CD4-positive, alpha-beta memory T cell (primary cell): Measurements from ENCODE around the gene CEACAM6. TPM values are rescaled to one million over a fixed set of nuclear protein-coding genes. Genes with fewer than 3 reads are reported as not detected.
A peak's percentile ranks its signal among the peaks of the same experiment; 100 is the strongest.
"Not testable (repeated sequence)": the region's sequence is repeated elsewhere in the genome, so short reads cannot be mapped to it uniquely, and the experiment has no call there.

Experiments
- CTCF ChIA-PET: fragments of 350-600 bp; sonication (Branson Sonifier 250); formaldehyde crosslinking; loops from one replicate; lab custom pipeline; 2021; ENCODE audit warnings: inconsistent platforms; ENCODE audit not compliant: partially characterized antibody; lab: Charles Lee
- POLR2A ChIA-PET: fragments of 350-600 bp; sonication (Branson Sonifier 250); formaldehyde crosslinking; loops from one replicate; lab custom pipeline; 2021; ENCODE audit not compliant: partially characterized antibody; lab: Charles Lee
- DNase-seq, 5 donors: peaks; one replicate each; pipeline versions ENCODE4 v3.0.0 to v3.0.0-alpha.2; 2020 to 2022; ENCODE audit warnings: mixed read lengths in 1 of 5
- H3K27ac ChIP-seq: one replicate; pipeline ENCODE4 v1.7.0; 2013; ENCODE audit warnings: low read depth, low read length
- H3K27me3 ChIP-seq: 2 replicates; pipeline ENCODE4 v1.7.0; 2013; ENCODE audit warnings: mild to moderate bottlenecking, low read length, moderate library complexity; ENCODE audit not compliant: insufficient read depth
- H3K36me3 ChIP-seq: 2 replicates; pipeline ENCODE4 v1.7.0; 2013; ENCODE audit warnings: mild to moderate bottlenecking, low read length, moderate library complexity; ENCODE audit not compliant: insufficient read depth
- H3K4me1 ChIP-seq: 2 replicates; pipeline ENCODE4 v1.7.0; 2013; ENCODE audit warnings: mild to moderate bottlenecking, low read length, moderate library complexity; ENCODE audit not compliant: insufficient read depth
- H3K4me3 ChIP-seq, 2 donors: one replicate each; pipeline ENCODE4 v1.7.0; 2013; ENCODE audit warnings: low read length in 2 of 2, mild to moderate bottlenecking in 1 of 2
- H3K9me3 ChIP-seq, 2 donors: one replicate each; pipeline ENCODE4 v1.7.0; 2013; ENCODE audit warnings: low read length in 2 of 2, control low read depth in 1 of 2; ENCODE audit not compliant: control insufficient read depth in 1 of 2
- H3K27ac Mint-ChIP-seq, 7 donors: one replicate each; pipeline ENCODE4 v1.8.0; 2020 to 2021; ENCODE audit warnings: mixed read lengths in 7 of 7, mild to moderate bottlenecking in 6 of 7, inconsistent platforms in 3 of 7, moderate library complexity in 3 of 7
- H3K27me3 Mint-ChIP-seq, 2 donors: one replicate each; pipeline ENCODE4 v1.8.0; 2020 to 2021; ENCODE audit warnings: mixed read lengths in 2 of 2
- H3K36me3 Mint-ChIP-seq, 2 donors: one replicate each; pipeline ENCODE4 v1.8.0; 2020 to 2021; ENCODE audit warnings: mixed read lengths in 2 of 2, inconsistent platforms in 1 of 2, mild to moderate bottlenecking in 1 of 2
- H3K4me1 Mint-ChIP-seq, 4 donors: one replicate each; pipeline ENCODE4 v1.8.0; 2020 to 2021; ENCODE audit warnings: mixed read lengths in 4 of 4, mild to moderate bottlenecking in 1 of 4
- H3K4me3 Mint-ChIP-seq, 8 donors: one replicate each; pipeline ENCODE4 v1.8.0; 2020 to 2021; ENCODE audit warnings: mixed read lengths in 8 of 8, mild to moderate bottlenecking in 7 of 8, moderate library complexity in 6 of 8, inconsistent platforms in 3 of 8
- H3K9me3 Mint-ChIP-seq, 8 donors: one replicate each; pipeline ENCODE4 v1.8.0; 2020 to 2021; ENCODE audit warnings: mixed read lengths in 8 of 8, mild to moderate bottlenecking in 5 of 8, inconsistent platforms in 3 of 8, moderate library complexity in 1 of 8
- intact Hi-C: fragments of 100-400 bp; cut with micrococcal nuclease; formaldehyde crosslinking; loops from one replicate; pipeline ENCODE4 v1.15.1; 2023
- polyA plus RNA-seq, 2 donors: library from polyadenylated mRNA; unstranded; fragments of 300-500 nt; fragmentation: Illumina TruSeq; gene quantifications; one replicate each; pipeline ENCODE4 v1.2.3, GENCODE V29; 2021
- total RNA-seq, 2 experiments: library from RNA; stranded (reverse); gene quantifications; one replicate each; pipeline ENCODE4 v1.2.3, GENCODE V29; 2021

Gene CEACAM6
- total and polyA plus RNA-seq, 4 experiments from 2014 or later: not detected

GRCh38 chr19:41767115-41767514, 11.8 kb downstream of the CEACAM6 start:
- DNase-seq: no peak
- Mint-ChIP-seq H3K4me1 (peaks cover under 1 to 7% (median 1%) of the 10 kb centered on the region in 4 donors), H3K27ac (no peak overlapping the region), H3K36me3 (no peaks in the 10 kb centered on the region), H3K9me3 (no peaks in the 10 kb centered on the region), H3K27me3 (peaks cover 33 to 34% of the 10 kb centered on the region in 2 donors), H3K4me3 (no peak overlapping the region)
- Histone ChIP-seq H3K27ac (no peak overlapping the region), H3K36me3 (no peaks in the 10 kb centered on the region), H3K4me1 (peaks cover 3% of the 10 kb centered on the region), H3K4me3 (no peak overlapping the region), H3K9me3 (no peaks in the 10 kb centered on the region), H3K27me3 (peaks cover 6% of the 10 kb centered on the region)
- ChIA-PET CTCF (interaction anchor here (1.0 kb wide), 1 partner anchor 13 kb away, joined by 8 read pairs; no protein-coding TSS in a partner anchor), POLR2A (no interaction called here)
- intact Hi-C loops: no loop called here

GRCh38 chr19:41768105-41768504, 12.8 kb downstream of the CEACAM6 start:
- Mint-ChIP-seq H3K4me1 (peaks cover 7 to 17% (median 9%) of the 10 kb centered on the region in 4 donors), H3K27me3 (peaks cover 31 to 32% of the 10 kb centered on the region in 2 donors)
- H3K36me3 ChIP-seq, H3K9me3 Mint-ChIP-seq, H3K9me3 ChIP-seq, POLR2A ChIA-PET, H3K4me3 ChIP-seq, H3K27ac ChIP-seq, H3K4me3 Mint-ChIP-seq, H3K36me3 Mint-ChIP-seq, H3K27ac Mint-ChIP-seq, intact Hi-C loops, DNase-seq: not testable (repeated sequence)
- peaks cover 13% of the 10 kb centered on the region for H3K27me3 ChIP-seq
- CTCF ChIA-PET: interaction anchor here (1.0 kb wide), 1 partner anchor 14 kb away, joined by 8 read pairs; no protein-coding TSS in a partner anchor
- H3K4me1 ChIP-seq: peaks cover 13% of the 10 kb centered on the region

- H3K27ac ChIP-seq: no peak overlapping the region
- peaks cover 28% of the 10 kb centered on the region for H3K4me1 ChIP-seq
- DNase-seq: no peak
- peaks cover 0 to 2% (median 0%) of the 10 kb centered on the region in 8 donors for H3K9me3 Mint-ChIP-seq
- peaks cover 19 to 32% (median 23%) of the 10 kb centered on the region in 4 donors for H3K4me1 Mint-ChIP-seq
- H3K27me3 Mint-ChIP-seq: peaks cover 36 to 40% of the 10 kb centered on the region in 2 donors
- no peak overlapping the region for H3K27ac Mint-ChIP-seq
- intact Hi-C loops: no loop called here
- no peaks in the 10 kb centered on the region for H3K36me3 Mint-ChIP-seq
- ChIA-PET CTCF (interaction anchor here (1.1 to 4.0 kb wide), 3 partner anchors 12 to 63 kb away, joined by 4 to 39 read pairs (median 6); no protein-coding TSS in a partner anchor), POLR2A (no interaction called here)
- H3K9me3 ChIP-seq: no peaks in the 10 kb centered on the region
- H3K4me3 Mint-ChIP-seq: no peak overlapping the region
- H3K4me3 ChIP-seq: no peak overlapping the region
- H3K27me3 ChIP-seq: peaks cover 13% of the 10 kb centered on the region
- H3K36me3 ChIP-seq: no peaks in the 10 kb centered on the region
These were observed 14.3 kb downstream of the CEACAM6 start for GRCh38 chr19:41769608-41770007.

- H3K9me3 ChIP-seq: no peaks in the 10 kb centered on the region
- H3K27me3 Mint-ChIP-seq: peaks cover 38 to 45% of the 10 kb centered on the region in 2 donors
- H3K9me3 Mint-ChIP-seq: peaks cover 0 to 3% (median 0%) of the 10 kb centered on the region in 8 donors
- no peak overlapping the region for H3K4me3 ChIP-seq
- no peaks in the 10 kb centered on the region for H3K36me3 ChIP-seq
- ChIA-PET POLR2A (no interaction called here), CTCF (interaction anchor here (1.1 to 4.0 kb wide), 3 partner anchors 14 to 23 kb away, joined by 3 to 39 read pairs (median 6); no protein-coding TSS in a partner anchor)
- peaks cover 26 to 45% (median 34%) of the 10 kb centered on the region in 4 donors for H3K4me1 Mint-ChIP-seq
- H3K27ac Mint-ChIP-seq: no peak overlapping the region
- no peak overlapping the region for H3K27ac ChIP-seq
- intact Hi-C loops: no loop called here
- peaks cover 39% of the 10 kb centered on the region for H3K4me1 ChIP-seq
- H3K27me3 ChIP-seq: peaks cover 13% of the 10 kb centered on the region
- H3K4me3 Mint-ChIP-seq: no peak overlapping the region
- DNase-seq: no peak
- H3K36me3 Mint-ChIP-seq: no peaks in the 10 kb centered on the region
These were observed 16.1 kb downstream of the CEACAM6 start for GRCh38 chr19:41771410-41771809.

GRCh38 chr19:41774515-41774980, 19.2 kb downstream of the CEACAM6 start:
- peak overlapping the region in 6 of 7 donors; percentile 13 to 91 (median 62) for H3K27ac Mint-ChIP-seq
- intact Hi-C loops: loop anchor here (1.0 kb wide), 1 partner anchor 11 kb away; no protein-coding TSS in a partner anchor
- peaks cover 39% of the 10 kb centered on the region for H3K4me1 ChIP-seq
- no peaks in the 10 kb centered on the region for H3K36me3 Mint-ChIP-seq
- peak overlapping the region; percentile 16 to 81 (median 64) for H3K4me3 Mint-ChIP-seq
- peaks cover 26 to 45% (median 34%) of the 10 kb centered on the region in 4 donors for H3K4me1 Mint-ChIP-seq
- H3K27me3 Mint-ChIP-seq: peaks cover 47 to 53% of the 10 kb centered on the region in 2 donors
- H3K27ac ChIP-seq: no peak overlapping the region
- no peaks in the 10 kb centered on the region for H3K9me3 ChIP-seq
- H3K9me3 Mint-ChIP-seq: peaks cover 0 to 3% (median 0%) of the 10 kb centered on the region in 8 donors
- DNase-seq: peak; percentile 72 to 82 (median 76)
- no peak overlapping the region for H3K4me3 ChIP-seq
- H3K36me3 ChIP-seq: no peaks in the 10 kb centered on the region
- ChIA-PET POLR2A (no interaction called here), CTCF (interaction anchor here (0.7 to 8.4 kb wide), 3 partner anchors 10 to 407 kb away, joined by 3 to 99 read pairs (median 22); partner anchors contain the start of gene CEACAM6)
- peaks cover 18% of the 10 kb centered on the region for H3K27me3 ChIP-seq

- Histone ChIP-seq H3K9me3 (no peaks in the 10 kb centered on the region), H3K36me3 (no peaks in the 10 kb centered on the region), H3K27ac (no peak overlapping the region), H3K4me1 (peaks cover 39% of the 10 kb centered on the region), H3K27me3 (peaks cover 15% of the 10 kb centered on the region), H3K4me3 (no peak overlapping the region)
- H3K36me3 Mint-ChIP-seq: no peaks in the 10 kb centered on the region
- peaks cover 48 to 57% of the 10 kb centered on the region in 2 donors for H3K27me3 Mint-ChIP-seq
- peaks cover 26 to 40% (median 33%) of the 10 kb centered on the region in 4 donors for H3K4me1 Mint-ChIP-seq
- ChIA-PET POLR2A (interaction anchor here (0.7 kb wide), 1 partner anchor 16 kb away, joined by 3 read pairs; no protein-coding TSS in a partner anchor), CTCF (interaction anchor here (2.9 to 8.4 kb wide), 4 partner anchors 8 to 21 kb away, joined by 10 to 99 read pairs (median 18); partner anchors contain the start of gene CEACAM6)
- no peak overlapping the region for H3K27ac Mint-ChIP-seq
- no peak overlapping the region for H3K4me3 Mint-ChIP-seq
- peaks cover 0 to 3% (median 0%) of the 10 kb centered on the region in 8 donors for H3K9me3 Mint-ChIP-seq
- DNase-seq: no peak
- intact Hi-C loops: no loop called here
These were observed 21.4 kb downstream of the CEACAM6 start for GRCh38 chr19:41776700-41777099.

GRCh38 chr19:41783612-41784011, 28.3 kb downstream of the CEACAM6 start:
- no peaks in the 10 kb centered on the region for H3K36me3 ChIP-seq
- H3K4me3 ChIP-seq: no peak overlapping the region
- POLR2A ChIA-PET: no interaction called here
- H3K27me3 Mint-ChIP-seq: peaks cover 39 to 51% of the 10 kb centered on the region in 2 donors
- H3K4me3 Mint-ChIP-seq: no peak overlapping the region
- H3K4me1 ChIP-seq: peaks cover 13% of the 10 kb centered on the region
- H3K27me3 ChIP-seq: peaks cover 11% of the 10 kb centered on the region
- H3K27ac Mint-ChIP-seq: no peak overlapping the region
- no peaks in the 10 kb centered on the region for H3K9me3 ChIP-seq
- intact Hi-C loops: no loop called here
- peaks cover 15 to 17% (median 16%) of the 10 kb centered on the region in 4 donors for H3K4me1 Mint-ChIP-seq
- no peaks in the 10 kb centered on the region for H3K36me3 Mint-ChIP-seq
- H3K27ac ChIP-seq: no peak overlapping the region
- no peak for DNase-seq
- CTCF ChIA-PET: interaction anchor here (2.8 to 5.9 kb wide), 3 partner anchors 8 to 30 kb away, joined by 13 to 167 read pairs (median 22); partner anchors contain the start of gene CEACAM6
- no peaks in the 10 kb centered on the region for H3K9me3 Mint-ChIP-seq
